Limb (tissue), 2 donors: ENCODE data around the gene LRRC1.

Experiments used
- DNase-seq, 2 donors: peaks; one replicate each; pipeline ENCODE4 v3.0.0-alpha.2; 2016; ENCODE audit errors: extremely low spot score in 2 of 2

Gene LRRC1

DNA sequence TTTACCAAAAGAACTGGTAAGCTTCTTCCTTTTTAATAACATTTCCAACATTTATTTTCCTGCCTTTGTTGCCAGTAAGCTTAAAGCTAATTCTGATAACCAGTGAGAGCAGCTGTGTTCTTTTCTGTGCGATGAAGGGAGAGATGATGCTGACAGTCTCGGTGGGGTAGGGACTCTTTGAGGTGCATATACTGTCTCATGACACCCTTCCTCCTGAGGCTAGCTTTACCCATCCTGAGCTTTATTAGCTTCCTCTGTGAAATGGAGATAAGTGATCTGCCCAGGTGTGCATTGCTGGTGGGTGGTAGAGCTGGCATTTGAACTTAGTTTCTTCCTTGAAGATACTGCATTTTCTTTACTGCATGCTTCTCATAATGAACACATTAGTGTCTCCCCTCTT lies 92.5 kb downstream of the LRRC1 start:
- no peak for DNase-seq

DNA sequence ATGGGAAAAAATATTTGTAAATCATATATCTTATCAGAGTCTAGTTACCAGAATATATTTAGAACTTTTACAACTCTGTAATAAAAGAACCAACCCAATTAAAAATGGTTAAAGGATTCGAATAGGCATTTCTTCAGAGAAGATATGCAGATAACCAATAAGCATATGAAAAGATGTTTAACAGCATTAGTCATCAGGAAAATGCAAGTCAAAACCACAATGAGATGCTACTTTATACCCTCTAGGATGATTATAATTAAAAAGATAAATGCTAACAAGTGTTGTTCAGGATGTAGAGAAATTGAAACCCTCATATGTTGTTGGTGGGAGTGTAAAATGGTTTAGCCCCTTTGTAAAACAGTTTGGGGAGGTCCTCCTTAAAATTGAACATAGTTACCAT lies 94.1 kb downstream of the LRRC1 start:
- DNase-seq = no peak

DNA sequence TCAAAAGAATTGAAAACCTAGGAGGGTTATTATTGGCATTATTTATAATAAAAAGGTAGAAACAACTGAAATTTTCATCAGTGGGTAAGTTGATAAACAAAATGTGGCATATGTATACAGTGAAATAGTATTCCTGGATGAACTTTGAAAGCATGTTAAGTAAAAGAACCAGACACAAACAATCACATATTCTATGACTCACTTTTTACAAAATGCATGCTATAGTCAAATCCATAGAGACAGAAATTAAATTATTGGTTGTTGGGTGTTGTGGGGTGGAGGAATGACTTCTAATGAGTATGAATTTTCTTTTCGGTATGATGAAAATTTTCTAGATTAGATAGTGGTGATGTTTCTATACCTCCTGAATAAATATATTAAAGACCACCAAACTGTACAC lies 94.6 kb downstream of the LRRC1 start:
- DNase-seq = no peak

DNA sequence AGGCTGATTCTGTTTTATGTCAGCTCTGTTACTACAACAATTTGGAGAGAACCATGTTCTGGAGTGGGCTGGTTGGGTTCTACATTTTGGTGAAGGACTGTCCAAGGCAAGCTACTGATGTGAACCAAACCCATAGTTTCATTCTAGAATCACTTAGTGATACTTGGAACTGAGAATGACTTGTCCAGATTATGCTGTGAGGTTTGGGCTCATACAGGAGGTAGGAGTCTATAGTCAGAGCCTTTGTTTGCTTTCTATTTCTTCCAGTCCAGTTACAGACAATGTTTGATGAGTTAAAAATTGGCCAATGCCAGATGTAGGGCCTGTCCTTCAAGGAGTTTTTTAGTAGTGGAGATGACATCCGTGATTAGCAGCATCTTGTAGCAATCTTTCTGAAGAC lies 97.9 kb downstream of the LRRC1 start:
- no peak for DNase-seq

DNA sequence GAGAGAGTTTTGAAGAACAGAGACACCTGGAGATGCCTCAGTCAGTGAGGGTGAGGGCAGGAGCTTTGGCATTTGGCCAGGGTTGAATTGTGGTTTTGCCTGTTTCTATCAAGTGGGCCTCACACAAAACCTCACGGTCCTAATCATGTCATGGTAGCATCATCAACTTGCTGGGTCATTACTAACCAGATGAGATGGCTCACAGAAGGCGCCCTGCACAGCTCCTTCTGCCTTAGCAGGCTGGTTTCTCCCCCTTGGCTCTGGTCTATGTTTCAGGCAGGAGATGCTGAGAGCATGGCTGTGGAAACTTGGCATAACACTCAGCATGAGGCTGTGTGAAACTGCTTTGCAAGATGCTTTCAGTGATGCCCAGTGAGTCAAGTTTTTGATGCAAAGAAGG lies 99.3 kb downstream of the LRRC1 start:
- no peak for DNase-seq

DNA sequence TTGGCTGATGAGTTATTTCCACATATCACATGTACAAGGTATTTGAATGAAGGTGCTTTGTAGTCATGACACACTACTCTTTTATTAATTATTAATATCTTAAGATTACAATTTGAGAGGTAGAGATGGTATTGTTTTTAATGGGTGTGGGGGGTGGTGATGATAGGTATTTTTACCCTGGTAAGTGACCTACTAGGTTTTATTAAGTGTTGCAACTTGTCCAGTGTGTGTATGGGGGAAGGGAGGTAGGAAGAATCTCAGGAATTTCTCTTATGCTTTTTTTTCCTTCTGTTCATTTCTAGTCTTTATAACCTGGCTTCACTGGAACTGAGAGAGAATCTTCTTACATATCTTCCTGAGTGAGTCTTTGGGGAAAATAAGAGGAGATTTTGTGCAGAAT lies 101.4 kb downstream of the LRRC1 start:
- DNase-seq = no peak

DNA sequence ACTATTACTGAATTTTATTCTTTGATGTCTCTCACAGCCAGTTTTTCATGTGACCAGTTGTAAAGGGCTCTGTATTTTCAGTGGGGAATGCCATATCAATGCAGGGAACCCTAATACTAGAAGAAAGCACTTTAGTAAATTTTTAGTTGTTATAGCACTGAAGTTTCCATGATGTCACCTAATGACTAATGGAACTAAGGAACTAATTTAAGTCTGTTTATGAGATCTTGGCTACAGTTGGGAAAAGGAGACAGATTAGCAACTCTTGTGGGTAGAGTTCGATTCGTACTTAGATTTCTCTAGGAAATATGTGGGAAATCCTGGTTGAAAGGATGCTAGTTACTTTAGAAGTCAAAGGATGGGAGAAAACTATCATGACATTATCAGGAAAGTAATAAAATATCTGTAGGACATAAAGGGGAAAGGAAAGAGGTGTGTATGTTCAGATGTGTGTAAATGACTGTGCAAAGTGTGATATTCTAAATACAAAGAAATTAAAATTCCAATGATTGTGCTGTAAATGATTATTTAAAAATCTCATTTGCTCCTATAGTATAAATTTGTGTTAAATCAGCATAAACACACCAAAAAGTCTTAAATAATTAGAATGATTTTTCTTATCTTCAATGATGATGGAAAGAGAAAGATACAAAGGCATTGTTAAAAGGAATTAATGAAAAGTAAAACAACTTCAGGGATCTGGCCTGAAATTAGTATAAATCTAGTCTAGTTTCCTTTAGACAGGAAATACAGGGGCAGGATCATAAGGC lies 103.4 kb downstream of the LRRC1 start:
- DNase-seq = no peak

DNA sequence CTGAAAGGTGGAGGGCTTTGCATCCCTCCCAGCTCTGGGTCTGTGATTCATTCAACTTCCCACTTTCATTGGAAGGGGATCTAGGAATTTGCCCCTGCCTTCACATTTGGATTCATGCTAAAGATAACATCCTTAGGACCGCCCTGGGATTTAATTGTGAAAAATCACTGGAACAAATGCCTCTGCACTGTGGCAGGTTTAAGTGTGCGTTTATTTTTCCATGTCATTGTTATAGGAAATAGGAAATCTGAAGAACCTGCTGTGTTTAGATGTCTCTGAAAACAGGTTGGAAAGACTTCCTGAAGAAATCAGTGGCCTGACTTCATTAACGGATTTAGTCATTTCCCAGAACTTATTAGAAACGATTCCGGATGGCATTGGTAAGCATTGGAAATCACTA lies 104.7 kb downstream of the LRRC1 start:
- no peak for DNase-seq

DNA sequence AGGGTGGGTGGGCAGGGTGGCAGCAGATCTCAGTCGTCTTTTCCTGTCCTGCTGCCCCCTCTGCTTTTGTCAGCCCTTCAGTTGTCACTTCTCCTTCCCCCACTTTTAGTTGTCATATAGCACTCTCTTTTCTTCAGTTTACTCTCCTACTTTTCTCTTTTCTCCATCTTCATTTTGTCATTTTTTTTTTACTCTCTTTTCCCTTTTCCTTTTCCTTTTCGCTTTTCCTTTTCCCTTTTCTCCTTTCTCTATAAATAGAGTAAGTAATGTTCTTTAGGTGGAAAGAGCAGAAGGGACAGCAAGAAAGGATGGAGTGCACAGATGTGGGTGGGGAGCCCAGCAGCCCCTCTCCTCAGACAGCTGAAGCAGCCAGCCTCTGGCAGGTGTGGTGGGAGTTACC lies 108.6 kb downstream of the LRRC1 start:
- no peak for DNase-seq

DNA sequence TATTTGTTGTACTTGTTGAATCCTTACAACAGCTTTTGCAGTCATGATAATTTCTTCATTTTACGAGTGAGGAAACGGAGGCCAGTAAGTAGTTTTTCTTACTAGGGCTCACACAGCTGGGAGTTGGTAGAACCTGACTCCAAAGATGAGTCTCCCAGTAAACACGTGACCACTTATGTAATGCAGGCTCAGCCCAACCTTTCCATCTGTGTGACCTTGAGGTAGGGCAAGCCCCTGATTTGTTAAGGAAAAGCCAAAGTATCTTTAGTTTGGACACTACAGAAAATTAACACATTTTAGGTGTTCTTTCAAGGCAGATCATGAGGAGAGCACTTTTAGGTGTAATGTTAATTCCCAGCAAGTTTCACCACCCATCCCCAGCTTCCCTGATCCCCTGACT lies 111.3 kb downstream of the LRRC1 start:
- no peak for DNase-seq

DNA sequence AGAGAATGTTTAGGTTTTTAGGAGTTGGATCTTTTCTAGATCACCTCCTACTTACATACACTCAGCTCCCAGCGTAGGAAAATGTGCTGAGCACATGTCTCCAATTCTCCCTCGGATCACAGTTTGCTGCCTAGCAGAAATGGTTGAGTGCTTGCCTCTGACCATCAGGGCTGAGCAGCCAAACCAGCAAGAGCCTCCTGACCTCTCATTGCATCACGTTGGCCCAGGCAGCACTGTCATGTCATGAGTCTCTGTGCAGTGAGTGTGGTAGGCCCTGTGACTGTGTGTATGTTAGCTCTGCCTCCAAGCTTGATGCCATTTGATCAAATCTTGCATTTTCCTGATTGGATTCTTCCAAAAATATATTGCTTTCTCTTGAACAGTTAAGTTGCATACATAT lies 112.0 kb downstream of the LRRC1 start:
- no peak for DNase-seq

DNA sequence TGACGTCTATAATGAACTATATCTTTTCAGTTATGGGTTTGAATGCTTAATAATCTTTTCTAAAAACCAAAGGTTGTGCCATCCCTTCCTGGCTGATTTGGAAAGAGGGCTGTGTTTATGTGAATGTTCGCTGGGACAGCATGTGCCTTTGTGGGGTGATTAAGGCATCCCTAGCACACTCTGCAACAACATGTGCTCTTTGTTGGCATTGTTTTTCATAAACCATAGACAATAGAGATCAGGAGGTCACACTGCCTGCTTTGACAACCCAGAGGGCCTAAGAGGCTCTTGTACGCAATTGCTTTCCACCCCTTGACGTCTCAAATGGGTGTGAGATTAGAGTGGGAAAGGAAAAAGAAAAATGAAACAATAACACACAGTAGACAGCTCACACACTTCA lies 116.0 kb downstream of the LRRC1 start:
- DNase-seq = no peak

DNA sequence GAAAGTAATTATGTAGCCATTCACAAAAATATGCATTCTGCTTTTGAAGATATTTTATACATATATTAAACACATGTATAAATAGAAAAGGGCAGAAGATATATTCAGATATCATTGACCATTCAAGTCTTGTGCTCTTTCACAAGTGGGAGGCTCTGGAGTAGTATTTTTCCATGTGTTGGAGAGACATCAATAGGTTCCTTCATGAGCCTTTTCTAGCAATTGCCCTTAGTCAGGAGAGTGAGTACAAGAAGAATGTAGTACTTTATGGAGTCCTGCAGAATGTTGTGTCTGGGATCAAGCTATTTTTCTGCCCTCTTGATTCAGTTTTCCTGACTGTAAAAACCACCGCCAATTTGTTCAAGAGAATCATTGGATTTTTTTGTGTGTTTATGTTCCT lies 117.9 kb downstream of the LRRC1 start:
- no peak for DNase-seq

DNA sequence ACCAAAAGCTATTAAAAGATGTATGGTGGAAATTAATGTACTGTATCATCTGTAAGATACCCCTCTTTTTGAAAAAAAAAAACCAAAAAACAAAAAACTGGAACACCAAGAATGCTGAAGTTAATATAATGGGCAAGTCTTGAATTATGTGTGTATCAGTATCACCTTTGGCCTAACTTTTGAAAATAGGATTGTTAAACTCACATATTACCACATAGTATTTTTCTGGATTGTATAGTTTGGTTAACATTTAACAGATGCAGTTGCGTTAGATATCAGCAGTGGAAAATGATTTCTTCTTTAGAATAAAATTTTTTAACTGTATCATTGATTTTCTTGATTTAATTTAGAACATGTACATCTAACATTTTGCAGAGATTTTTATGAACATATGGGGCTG lies 118.5 kb downstream of the LRRC1 start:
- DNase-seq = no peak

DNA sequence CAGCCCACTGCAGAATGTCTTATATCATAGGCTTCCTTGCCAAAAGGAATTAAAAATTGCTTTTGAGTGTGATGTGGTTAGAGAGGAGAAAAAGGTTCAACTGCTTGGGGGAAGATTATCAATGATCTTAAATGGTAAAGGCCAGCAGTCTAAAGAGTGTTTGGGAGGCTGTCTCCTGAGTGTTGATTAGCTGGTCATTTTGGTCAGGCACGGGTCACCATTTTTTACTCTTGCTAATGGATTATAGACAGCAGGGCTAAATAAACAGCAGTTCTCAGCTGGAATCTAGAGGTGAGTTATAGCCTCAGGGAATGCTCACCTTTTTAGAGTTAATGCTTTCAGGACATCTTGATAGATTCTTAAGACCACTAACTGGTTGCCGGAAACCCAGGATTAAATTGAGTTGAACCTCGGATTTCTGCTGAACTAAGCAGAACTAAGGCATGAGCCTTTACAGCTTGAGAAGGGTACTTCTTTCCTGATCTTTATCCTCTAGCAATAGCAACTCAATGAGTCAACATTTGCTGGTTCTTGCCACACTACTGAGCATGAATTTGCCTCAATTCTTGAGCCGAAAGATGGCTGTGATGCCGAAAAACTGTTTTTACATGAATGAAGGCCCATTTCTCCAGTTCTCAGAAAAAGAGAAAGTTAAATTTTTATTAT lies 120.4 kb downstream of the LRRC1 start:
- no peak for DNase-seq

DNA sequence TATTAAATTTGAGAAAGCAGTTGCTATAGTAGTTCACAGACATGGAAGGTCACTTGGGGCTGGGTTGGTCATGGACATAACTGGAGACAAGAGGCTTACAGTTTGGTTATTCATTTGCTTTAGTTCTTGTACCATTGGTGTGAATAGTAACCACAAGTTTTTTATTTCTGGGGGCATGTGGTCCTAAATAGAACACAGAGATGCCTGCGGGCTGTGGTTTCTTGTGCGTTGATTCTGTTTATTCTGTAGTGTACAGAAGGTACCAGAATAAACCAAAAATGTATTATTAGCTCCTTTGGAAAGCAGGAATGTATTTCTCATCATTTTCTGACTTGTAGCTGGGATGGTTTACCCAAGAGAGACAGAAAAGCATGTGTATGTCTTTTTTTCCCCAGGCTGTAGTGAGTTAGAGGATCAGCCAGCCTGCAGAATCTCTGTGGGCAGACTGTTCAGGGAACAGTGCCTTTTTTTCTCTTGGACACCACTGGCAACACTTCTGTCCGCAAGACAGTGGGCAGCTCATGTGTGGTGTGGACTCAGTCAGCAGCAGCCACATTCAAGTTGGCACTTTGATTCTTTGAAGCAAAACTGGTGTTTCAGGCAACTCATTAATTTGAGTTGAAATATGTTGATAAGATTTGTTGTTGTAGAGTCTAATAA lies 122.1 kb downstream of the LRRC1 start:
- no peak for DNase-seq

DNA sequence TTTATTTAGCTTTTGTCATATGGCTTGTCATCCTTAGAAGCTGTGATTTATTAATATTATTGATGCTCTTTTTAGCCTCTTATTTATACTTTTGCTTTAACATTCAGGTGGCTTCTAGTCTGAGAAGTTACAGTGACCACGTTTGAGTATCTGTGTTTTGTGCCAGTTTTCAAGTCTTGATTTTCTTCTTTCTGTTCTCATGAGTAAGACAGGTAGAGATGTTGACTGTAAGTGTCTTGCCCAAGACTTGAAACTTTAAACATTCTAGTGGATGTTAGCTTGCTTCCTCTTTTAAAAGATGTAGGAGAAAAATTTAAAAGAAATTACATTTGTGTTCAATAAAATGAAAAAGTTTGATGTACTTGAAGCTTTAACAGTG lies 122.6 kb downstream of the LRRC1 start:
- no peak for DNase-seq

DNA sequence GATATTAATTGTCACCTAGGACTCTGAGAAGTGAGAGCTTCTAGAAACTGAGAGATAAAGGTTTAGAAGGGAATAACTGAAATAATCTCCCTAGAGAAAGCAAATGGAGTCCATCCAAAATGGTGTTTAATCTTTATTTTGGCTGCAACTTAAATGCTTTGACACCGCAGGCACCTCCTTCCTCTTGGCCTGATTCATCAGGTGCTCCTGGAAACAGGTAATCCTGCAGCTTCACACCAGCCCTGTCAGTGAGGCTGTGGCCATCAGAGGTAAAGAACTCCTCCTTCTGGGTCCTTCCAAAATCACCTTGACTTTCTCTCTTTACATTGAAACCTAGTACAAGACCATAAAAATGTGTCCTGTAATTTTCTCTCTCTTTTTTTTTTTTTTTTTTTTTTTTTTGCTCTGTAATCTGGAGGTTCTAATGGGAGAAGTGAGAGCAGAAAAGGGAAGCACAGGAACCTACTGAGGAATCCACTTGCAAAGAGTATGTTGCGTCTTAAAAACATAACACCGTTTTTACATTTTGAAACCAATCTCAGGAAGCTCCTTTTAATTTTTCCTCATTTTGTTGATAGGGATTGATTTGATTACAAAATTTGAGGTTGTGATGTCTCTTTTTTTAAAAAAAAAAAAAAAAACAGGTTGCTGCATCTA lies 124.2 kb downstream of the LRRC1 start:
- DNase-seq = no peak

DNA sequence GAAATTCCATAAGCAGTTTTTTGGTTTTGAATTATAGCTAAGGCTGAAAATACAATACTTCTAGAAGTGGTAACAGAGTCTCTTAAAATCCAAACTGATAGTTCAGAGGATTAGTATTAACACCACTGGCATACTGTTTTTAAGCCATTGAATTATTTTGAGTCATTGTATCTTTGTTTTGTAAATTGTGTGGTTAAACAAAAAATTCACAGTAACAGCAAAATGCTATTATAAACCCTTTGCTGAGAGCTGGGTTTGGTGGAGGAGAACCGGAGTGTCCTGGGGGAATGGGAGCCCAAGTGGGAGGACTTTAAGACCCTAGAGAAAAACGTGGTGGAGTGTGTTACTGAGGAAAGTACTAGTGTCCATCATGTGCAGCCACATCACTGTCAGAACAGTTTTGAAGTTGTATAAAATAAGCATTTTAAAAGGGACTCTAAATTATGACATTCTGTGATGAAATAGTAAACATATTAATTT lies 125.1 kb downstream of the LRRC1 start:
- no peak for DNase-seq

DNA sequence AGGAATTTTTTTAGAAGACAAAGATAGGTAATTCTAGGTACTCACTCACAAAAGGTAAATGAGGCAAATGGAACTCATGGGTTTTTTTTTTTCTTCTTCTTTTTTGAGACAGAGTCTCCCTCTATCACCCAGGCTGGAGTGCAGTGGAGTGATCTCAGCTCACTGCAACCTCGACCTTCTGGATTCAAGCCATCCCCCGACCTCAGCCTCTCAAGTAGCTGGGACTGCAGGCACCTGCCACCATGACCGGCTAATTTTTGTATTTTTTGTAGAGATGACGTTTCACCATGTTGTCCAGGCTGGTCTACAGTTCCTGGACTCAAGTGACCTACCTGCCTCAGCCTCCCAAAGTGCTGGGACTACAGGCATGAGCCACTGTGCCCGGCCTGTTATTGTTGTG lies 126.1 kb downstream of the LRRC1 start:
- DNase-seq = no peak

DNA sequence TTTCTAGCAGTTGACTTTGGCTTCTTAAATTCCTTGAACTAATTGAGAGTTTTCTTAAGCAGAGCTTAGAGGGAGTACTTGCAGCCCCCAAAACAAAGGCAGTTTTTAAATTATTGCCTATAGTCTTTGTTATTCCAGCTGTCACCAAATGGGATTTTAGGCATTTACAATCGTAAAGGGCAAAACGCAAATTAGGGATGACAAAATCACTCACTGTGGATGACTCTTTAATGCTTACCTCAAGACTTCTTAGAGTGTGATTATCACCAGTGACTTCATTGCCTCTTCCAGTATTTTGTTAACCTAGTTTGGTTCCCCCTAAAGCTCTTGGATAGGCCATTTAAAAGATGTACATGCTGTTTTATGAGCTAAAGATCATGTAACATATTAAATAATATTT lies 126.8 kb downstream of the LRRC1 start:
- DNase-seq = no peak

DNA sequence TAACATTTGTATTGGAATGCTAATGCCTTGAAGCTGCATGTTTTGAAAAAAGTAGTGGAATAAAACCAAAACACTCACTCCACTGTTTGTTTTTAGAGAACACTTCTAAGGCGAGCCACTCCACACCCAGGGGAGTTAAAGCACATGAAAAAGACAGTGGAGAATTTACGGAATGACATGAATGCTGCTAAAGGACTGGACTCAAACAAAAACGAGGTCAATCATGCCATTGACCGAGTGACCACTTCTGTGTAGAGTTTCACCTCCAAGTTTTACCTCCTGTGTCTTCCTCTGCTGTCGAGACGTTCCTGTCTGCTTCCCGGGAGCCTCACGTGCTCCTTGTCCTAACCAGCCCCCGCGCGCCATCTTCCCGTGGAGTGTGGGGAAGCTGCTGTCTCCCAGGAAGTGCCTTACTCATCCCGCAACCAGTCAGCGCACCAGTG lies 127.8 kb downstream of the LRRC1 start:
- DNase-seq = no peak
